H1 (cell line): ENCODE results near the gene SKAP2.

Source experiments
- CTCF ChIP-seq, 3 experiments: IDR thresholded peaks; 1 replicate in 2 of 3; 2 replicates in 1 of 3; pipeline versions ENCODE4 v1.5.1 to v1.6.1; 2011; ENCODE audit warnings: low read length in 3 of 3, mild to moderate bottlenecking in 3 of 3, inconsistent platforms in 2 of 3, low read depth in 1 of 3, moderate library complexity in 1 of 3; ENCODE audit not compliant: insufficient read depth in 1 of 3; ENCODE audit errors: control extremely low read depth in 1 of 3
- EZH2 ChIP-seq: fragments of 200-600 bp; sonication (generic); IDR thresholded peaks from 2 replicates; pipeline ENCODE4 v1.7.1; 2012; ENCODE audit warnings: low read depth, mild to moderate bottlenecking, moderate library complexity, low read length, inconsistent platforms; ENCODE audit not compliant: severe bottlenecking
- GABPA ChIP-seq: IDR thresholded peaks from 2 replicates; pipeline ENCODE4 v1.6.1; 2011; ENCODE audit warnings: mild to moderate bottlenecking, low read length, moderate library complexity, borderline replicate concordance; ENCODE audit not compliant: insufficient read depth
- GTF2F1 ChIP-seq: IDR thresholded peaks from 2 replicates; pipeline ENCODE4 v1.6.1; 2012; ENCODE audit warnings: low read depth, low read length, improper control_type of control experiment, borderline replicate concordance
- MAX ChIP-seq: IDR thresholded peaks from 2 replicates; pipeline ENCODE4 v1.6.1; 2012; ENCODE audit warnings: inconsistent platforms
- POLR2A ChIP-seq, 2 experiments: IDR thresholded peaks; 1 replicate in 1 of 2; 2 replicates in 1 of 2; pipeline ENCODE4 v1.6.1; 2011; ENCODE audit warnings: low read depth in 2 of 2, low read length in 2 of 2, mild to moderate bottlenecking in 2 of 2; ENCODE audit errors: control extremely low read depth in 1 of 2
- SIRT6 ChIP-seq: IDR thresholded peaks from one replicate; pipeline ENCODE4 v1.7.1; 2012; ENCODE audit warnings: low read length, inconsistent platforms
- SP2 ChIP-seq: IDR thresholded peaks from 2 replicates; pipeline ENCODE4 v1.6.1; 2012; ENCODE audit warnings: mild to moderate bottlenecking, low read length, inconsistent platforms

DNA sequence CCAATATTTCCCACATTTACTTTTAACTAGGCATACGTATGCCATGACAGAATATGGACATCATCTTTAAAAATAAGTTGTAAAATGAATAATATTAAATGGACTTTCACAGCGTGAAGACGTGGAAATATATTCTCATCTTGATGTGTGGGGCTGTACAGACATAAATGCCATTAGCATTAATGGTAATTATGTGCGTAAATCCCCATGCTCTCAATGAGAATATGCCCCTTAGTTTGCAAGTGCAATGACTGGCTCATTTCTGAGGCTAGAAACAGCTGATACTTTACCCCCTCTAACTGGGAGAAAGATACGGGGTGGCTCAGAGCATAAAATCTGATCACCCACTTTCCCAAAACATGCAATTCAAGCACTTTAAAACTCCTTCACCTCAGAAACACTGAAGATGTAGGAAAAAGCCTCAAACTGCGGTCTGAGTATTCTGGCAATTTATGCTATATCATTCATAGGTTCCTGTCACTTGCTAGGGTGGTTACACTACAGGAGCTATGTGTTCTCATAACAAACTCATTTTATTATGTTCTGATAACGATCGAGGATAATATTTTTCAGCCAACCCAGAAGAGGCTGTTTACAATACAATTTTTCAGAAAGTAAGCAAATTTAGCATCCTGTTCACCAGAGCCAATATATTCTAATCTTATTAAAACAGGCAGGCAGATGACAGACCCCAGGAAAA lies 211.8 kb downstream of the SKAP2 start:
- TF ChIP-seq MAX (no peak), GTF2F1 (no peak), EZH2 (no peak), SIRT6 (no peak), CTCF (IDR thresholded peaks at IDR 0.05; ENCODE audit: control extremely low read depth in 1 of 3, insufficient read depth in 1 of 3, low read depth in 1 of 3, low read length in 3 of 3) (no peak), POLR2A (IDR thresholded peaks at IDR 0.05; ENCODE audit: control extremely low read depth in 1 of 2, low read depth in 2 of 2, low read length in 2 of 2) (no peak), SP2 (no peak), GABPA (no peak)
